Muscle of arm (tissue), 12 donors: ENCODE results near the gene APBA2. TPM values are rescaled to one million over a fixed set of nuclear protein-coding genes. Genes with fewer than 3 reads are reported as not detected.

ENCODE experiments used
- DNase-seq: peaks from one replicate; pipeline ENCODE4 v3.0.0-alpha.2; 2013
- polyA plus RNA-seq, 12 donors: library from polyadenylated mRNA; unstranded; fragments of 120-200 nt; gene quantifications; one replicate each; pipeline ENCODE4 v1.2.1, GENCODE V29; 2013; ENCODE audit not compliant: insufficient read length in 12 of 12

APBA2 gene
- polyA plus RNA-seq, 12 donors: 2.9 to 19.6 (median 5.2) TPM; not detected in 1

DNA sequence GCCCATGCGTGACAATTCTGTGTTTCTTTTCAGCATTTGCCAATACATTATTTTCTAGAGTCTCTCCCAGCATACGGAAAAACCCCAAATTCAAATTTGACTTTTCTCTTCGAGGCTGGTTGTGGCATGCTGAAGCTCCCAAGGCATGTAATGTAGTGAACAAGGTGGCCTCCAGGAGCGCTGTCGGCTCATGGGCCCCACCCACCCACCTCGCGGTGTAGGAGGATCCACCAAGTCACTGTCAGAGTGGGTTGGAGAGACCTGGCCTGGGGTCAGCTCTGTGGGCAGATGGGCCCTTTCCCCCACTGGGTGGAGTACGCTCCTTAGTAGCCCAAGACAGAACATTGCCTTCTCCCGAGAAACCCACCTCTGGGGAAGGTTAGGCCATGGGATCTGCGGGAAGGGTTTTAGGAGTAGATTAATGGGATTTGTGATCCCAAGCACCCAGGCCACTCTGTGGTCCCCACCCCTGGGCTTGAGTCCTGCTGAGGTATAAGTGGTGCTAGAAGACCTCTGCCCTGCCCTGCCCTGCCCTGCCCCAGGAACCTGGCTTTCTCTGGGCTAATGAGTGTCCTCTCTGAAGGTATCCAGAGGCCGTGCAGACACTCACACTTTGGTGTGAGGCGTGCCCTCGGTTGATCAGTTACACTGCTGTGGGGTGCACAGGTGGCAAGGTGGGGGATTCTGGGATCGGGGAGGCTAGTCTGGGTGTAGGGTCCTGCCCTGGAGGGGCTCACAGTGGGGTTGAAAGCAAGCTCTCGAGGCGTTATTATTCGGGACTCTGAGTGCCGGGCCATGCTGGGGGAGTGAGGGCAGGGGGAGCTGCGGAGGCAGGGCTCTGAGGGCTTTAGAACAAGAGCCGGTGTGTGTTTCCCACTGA is 97.9 kb downstream of the APBA2 start:
- DNase-seq: no peak

DNA sequence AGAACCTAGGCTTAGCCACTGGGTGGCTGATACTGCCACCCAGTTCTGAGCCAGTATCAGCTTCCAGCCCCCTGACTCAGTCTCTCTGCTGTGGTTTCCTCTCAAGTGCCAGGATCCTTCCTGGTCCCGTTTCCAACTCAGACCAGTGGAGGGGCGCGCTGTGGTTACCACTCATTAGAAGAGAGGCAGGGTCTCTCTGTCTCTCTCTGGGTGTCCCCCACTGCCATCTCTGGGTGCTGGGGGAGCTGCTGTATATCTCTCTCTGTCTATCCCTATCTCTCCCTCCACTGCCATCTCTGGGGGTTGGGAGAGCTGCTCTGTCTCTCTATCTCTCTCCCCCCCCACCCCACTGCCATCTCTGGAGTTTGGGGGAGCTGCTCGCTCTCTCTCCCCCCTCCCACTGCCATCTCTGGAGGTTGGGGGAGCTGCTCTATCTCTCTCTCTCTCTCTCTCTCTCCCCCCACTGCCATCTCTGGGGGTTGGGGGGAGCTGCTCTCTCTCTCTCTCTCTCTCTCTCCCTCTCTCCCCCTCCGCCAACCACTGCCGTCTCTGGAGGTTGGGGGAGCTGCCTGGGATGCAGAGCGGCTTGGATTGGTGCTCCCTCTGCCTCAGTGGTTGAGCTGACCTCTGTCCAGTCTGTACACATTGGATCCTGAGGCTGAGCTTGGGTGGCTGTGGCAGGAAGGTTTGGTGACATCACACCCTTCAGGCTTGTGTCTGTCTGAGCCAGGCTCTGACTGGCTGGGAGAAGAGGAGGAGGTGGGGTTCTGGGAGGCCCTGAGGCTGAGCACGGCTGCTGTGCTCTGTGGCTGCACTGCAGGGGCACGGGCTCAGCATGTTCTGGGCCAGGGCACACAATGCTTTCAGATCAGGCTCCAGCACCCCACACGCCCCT is 98.9 kb downstream of the APBA2 start:
- peak; percentile 31 for DNase-seq

DNA sequence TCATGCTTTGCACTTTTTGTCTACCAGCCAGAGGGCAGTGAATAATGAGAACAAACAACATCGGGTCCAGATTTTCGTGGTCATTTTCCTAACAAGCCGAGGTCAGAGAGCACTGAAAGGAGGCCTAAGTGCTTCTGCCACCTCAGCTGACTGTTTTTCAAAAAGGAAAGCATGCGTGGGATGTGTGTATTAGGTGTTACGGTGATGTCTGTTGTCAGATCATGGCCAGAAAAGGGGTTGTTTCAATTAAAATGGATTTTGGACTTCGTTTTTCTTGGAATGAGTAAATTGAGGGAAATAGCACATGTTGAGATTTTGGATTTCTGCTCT is 99.5 kb downstream of the APBA2 start:
- no peak for DNase-seq

DNA sequence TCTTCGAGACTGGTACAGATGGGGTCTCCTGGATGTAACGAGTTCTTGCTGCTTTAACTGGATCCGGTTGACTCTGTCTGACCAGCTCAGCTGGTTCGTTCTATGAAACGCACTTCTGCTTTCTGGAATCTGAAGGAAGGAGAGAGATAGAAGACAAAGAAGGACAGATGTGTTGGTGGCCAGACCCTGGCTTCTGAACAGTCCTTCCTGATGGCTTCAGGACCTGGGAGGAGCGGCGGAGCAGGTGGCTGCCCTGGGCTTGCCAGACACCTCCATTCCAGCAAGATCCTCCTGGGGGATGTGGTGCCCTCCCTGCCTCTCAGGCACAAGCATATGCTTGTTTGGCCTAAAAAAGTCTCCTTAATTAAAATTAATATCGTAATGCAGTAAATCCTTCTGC is 99.9 kb downstream of the APBA2 start:
- DNase-seq: no peak

DNA sequence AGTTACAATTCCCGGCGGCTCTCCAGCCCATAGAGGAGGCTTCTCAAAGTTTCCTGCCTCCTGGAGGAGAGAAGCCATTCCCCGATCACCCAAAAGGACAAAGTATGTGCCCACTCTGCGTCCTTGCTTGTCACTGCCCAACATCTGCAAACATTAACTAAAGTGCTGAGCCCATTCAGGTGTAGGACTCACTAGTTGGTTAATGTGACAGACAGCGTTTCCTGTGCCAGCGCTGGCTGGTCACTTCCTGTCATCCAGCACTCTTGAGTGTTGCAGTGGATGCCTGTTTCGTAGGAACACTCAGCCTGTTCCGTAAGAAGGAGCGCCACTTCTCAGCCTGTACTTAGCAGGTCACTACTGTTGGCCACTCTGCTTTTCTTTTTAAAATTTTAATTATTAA is 100.3 kb downstream of the APBA2 start:
- no peak for DNase-seq

DNA sequence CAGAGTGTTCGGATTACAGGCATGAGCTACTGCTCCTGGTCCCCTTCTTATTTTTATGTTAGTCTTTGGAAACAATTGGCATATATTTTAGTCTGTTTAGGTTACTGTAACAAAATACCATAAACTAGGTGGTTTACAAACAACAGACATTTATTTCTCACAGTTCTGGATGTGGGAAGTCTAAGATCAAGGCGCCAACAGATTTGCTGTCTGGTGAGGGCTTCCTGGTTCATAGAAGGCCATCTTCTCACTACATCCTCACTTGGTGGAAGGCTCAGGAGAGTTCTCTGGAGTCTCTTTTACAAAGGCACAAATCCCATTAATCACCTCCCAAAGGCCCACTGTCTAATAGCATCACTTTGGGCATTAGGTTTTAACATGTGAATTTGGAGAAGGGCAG is 101.0 kb downstream of the APBA2 start:
- no peak for DNase-seq

DNA sequence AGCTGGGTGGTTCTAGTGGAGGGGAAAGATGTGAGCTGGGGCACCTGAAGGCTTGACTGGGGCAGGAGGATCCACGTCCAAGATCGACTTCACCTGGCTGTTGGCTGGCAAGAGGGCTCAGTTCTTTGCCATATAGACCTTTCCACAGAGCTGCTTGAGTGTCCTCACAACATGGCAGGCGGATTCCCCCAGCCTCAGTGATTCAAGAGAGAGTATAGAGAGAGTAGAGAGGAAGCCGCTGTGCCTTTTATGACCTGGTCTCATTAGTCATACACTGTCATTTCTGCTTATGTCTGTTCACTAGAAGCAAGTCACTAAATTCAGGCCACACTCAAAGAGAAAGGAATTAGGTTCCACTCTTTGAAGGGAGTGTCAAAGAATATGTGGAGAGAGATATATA is 101.6 kb downstream of the APBA2 start:
- DNase-seq: no peak

DNA sequence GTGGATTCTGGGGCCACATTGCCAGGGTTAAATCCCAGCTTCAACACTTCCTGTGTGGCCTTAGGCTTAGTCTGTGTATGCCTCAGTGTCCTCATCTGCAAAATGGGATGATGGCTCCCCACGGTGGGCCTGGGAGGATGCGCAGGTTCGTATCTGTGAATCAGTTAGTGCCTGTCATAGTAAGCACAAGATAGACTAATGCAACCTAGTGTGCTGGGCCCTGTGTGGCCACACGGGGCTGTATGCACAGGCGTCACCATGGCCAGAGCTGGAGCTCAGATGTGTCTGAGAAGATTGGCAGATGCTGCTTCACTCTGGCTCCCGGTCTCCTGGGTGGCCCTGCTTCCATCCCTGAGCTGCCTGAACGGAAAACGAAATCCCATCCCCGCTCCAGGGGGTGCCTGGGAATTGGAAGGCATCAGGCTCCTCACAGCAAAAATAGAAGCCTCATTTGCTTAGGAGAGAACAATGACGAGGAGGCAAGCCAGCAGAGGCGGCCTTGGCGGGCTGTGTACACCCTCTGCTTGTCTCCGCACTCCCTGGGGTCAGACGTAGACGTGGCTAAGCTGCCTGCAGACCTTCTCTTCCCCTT is 103.6 kb downstream of the APBA2 start:
- no peak for DNase-seq

DNA sequence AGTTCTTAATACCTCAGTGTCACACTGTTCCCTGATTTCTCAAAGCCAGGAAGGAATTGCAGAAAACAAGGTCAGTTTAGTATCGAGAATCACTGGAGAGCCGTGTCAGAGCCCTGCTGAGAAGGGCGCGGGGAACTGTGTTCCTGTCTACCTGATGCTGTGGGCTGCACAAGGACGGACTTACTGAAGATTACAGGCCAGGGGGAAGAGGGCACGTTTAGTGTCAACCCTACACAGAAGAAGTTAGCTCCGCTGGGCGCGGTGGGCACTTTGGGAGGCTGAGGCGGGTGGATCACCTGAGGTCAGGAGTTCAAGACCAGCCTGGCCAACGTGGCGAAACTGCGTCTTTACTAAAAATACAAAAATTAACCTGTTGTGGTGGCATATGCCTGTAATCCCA is 104.1 kb downstream of the APBA2 start:
- no peak for DNase-seq

DNA sequence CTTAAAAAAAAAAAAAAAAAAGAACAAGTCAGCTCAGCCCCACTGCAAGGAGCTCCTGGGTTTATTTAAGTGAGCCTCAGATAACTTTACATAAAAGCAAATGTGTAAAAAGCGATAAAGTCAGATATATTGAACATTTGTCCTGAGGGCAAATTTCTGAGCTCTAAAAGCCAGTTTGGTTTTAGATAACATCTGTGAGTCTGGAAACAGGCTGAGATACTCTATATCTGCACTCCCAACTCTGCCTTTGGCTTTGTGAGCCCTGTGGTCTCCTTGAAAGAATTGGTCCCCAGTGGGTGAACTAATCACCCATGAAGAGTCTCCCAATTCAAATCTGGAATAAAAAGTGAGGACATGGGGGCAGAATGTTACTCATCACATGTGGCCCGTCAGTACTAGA is 104.6 kb downstream of the APBA2 start:
- no peak for DNase-seq

DNA sequence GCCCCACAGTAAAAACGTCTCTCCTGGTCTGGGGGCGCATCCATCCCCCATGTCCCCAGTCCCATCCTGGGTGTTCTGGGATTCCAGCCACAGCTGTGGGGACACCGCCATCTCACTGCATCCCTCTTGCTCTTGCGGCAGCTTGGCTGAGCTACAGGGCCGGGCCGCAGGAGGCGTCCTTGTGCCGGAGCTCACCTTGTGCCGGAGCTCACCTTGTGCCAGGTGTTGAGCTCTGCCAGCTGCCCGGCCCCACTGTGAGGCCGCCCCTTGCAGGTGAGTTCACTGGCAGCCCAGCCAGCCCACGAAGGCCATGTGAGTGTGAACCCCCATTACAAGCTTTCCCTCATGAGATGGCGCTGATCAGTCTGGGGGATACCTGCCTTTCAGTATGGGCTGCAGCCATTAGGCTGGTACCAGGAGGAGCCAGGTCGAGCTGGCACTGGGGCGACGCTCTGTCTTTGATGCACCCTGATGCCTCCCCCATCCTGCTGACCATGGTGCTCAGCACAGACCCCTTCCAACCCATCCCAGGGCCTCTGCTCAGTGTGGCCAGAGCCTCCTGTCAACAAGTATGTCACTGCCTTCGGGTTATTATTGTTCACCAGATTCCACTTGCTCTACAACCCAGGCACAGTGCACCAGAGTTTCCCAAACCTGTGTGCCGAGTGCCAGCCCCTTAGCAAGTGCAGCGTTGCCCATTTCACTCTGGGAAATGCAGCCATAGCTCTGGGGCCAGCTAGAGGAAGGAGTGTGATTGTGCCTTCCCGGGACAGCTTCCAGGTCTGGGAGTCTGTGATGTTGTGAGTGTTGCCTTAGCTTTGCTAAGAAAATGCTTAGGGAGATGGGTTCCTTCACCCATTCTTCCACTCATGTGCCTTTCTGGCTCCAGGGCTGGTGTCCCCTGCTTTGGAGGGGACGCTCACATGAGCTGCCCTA is 105.7 kb downstream of the APBA2 start:
- no peak for DNase-seq

DNA sequence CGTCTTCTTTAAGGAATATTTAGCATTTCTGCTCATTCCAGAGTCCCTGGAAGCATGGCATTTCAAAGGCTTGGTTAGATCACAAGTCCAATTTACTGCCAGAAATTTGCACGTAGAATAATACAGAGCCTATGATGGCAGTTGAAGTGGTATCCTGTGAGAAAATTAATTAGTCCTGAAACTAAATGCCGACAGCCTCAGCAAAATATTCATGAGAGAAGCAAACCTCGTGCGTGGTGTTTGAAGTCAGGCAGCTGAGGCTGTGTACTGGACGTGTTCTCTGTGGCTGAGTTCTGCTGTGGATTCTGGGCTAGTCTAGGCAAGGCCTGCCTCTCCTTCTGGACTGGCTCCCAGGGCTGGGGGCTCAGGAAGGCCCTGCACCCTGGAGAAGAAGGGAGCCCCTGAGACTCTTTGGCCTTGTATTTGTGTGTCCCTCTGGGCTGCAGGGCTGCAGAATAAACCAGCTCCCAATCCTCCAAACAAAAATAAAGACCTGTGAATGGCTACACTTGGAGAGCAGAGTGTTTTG is 106.6 kb downstream of the APBA2 start:
- no peak for DNase-seq

DNA sequence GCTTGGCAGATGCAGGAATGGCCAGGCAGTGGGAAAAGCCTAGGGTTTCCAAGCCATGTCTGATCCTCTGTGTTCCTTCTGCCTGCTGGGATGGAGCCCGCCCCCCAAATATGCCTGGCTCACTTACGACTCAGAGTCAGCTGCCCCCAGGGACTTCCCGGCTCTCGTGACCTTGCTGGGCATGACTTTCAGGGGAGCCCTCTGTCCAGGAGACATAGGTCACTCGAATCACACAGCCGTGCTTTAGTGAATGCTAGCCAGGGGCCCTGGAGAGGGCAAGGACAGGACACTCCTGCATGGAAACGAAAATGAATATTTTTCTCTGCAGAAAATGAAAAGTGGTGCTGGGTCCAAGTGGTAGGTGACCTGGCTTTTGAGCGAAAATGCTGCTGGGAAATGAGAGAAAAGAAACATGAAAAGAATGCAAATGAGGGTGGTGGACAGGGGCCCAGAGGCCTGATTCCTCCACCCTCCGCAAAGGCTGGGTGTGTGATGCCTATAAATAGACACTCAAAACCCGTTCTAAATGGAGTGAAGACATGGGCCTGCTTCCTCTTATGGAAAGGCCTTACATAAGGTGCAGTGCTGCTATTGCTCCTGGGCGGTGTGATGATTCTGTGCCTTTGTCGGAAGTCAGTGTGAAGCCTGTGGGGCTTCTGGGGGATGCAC is 107.4 kb downstream of the APBA2 start:
- no peak for DNase-seq

DNA sequence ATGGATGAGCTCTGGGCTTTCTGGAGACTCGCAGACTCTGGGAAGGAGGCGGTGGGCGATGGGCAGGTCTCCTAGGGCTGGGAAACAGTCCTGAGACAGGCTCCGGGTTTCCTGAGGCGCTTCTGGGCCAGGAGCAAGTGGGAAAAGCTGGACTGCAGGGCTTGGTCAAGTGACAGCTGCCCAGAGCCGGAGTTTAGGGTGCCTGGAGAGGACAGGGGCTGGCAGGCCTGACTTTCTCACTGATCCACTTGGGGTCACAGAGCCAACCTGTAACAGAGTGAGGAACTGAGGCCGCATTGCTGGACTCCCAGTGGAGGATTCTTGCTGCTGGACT is 107.9 kb downstream of the APBA2 start:
- no peak for DNase-seq

DNA sequence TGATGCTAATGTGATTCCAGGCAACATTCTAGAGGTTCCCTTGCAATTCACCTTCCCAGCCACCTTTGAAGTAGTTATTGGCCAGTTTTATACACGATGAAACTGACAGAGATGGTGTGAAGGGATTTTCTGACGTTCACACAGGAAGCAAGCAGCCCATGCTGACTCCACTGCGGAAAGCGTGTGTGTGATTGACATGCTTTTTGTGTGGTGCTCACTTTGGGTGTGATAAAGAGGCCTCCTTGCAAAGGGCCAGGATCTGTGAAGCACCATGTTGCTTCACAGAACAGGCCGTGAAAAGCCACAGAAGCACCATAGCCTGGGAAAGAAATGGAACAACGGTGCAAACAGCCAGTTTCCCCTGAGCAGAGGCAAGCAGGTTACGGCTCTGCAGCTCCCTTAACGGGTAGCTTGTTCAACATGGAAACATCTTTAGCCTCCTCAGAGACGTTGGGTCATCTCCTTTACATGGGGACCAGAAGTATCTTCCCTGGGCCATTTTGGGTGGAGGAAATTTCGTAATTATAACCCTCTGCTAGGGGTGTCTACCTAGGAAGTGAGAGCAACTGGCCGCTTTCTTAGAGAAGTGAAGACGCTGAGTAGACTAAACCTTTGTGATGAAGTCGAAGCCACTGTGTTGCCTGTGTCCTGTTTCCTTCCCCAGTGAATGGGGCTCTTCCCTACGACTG is 108.5 kb downstream of the APBA2 start:
- DNase-seq: no peak

DNA sequence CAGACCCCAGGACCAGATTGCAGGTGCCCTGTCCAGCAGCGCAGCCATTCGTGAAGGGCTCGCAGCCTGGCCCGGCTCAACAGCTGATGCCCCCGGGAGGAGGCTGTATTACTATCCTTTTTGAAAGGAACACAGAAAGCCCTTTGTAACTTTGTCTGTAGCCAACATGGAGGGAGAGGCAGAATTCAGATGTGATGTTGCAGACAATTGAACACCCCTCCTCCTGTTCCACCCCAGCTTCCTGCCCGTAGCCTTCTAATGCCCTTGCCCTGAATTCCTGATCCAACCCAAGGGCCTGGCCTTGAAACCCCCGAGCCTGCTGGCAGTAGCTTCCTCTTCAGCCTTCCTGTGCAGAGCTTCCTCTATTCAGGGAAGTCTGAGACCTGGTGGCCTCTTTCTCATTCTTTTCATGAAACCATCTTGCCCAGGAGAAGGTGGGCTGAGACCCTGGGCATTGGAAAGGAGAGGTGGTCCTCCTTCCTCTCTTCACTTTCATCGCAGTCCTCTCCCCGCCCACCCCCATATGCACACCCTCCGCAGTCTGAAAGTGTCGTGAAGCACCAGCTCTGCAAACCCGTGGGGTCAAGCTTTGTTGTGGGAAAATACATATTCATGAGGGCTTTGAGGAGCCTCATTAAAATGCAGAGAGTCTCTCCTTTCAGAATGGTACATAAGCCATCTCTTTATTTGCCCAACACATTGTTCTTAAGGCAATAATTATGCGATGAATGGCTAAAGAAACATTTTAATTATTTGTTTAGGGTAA is 109.2 kb downstream of the APBA2 start:
- no peak for DNase-seq

DNA sequence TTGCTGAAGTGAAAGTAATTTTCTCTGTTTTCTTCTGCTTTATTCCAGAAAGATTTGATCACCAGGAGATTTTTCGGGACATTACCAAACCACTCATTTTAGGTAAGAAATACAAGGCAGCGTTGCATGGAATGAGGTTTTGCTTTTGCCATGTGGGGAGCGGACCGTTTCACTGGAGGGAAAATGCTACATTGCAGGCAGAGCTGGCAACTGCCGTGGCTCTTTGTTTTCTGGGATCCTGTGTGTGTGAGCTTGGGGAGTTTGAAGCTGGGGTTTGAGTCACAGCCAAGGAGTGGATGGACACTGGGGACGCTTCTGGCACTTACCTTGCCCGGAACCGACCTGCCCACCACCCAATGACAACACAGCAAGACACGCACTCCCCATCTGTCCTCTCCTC is 109.9 kb downstream of the APBA2 start:
- no peak for DNase-seq

DNA sequence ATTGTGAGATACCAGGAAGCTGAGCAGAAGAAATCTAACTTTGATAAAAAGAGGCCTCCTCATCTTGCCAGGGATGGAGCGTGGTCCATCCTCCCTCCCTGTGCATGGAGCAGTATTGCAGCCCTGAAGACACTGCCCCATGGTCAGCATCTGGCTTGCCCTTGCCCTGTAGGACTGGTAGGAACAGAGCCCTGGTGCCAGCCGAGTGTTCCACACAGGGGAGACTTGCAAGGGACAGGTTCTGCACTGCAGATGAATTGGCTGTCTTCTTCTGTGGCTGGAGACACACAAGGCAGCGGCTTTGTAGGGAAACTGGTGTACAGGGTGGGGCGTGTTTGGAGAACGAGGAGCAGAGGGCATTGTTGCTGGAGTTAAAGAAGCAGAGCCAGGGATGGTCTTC is 110.5 kb downstream of the APBA2 start:
- no peak for DNase-seq

DNA sequence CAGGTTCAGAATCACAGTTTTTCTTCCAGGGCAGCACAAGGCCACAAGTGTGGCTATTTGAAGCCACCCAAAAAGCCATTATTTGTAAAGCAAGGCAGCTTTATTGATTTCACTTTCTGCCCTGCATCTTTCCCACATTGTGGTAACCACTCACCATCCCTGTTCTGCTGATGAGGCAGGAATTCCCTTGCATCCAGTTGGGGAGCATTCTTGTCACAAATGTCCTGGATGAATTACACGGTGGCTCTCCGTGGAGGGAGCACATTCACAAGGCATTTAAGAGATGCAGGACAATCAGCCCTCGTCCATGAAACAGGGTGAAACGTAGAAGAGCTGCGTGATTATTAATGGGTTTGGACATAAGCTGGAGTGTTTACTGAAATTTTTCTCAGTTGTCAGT is 111.2 kb downstream of the APBA2 start:
- DNase-seq: no peak
